Breast epithelium (tissue), 3 donors: ENCODE data around the gene SLC16A5.

ENCODE experiments used
- POLR2A ChIP-seq: fragments of 450-650 bp; IDR thresholded peaks from one replicate; pipeline ENCODE4 v1.6.1; 2016; ENCODE audit warnings: antibody characterized with exemption, mild to moderate bottlenecking, moderate library complexity
- TF ChIP-seq, protein P1 (sequence below), 3 donors: fragments of 450-650 bp; IDR thresholded peaks; one replicate each; pipeline ENCODE4 v1.5.1; 2016 to 2017; ENCODE audit warnings: antibody characterized with exemption in 3 of 3, mild to moderate bottlenecking in 3 of 3, moderate library complexity in 3 of 3

DNA sequence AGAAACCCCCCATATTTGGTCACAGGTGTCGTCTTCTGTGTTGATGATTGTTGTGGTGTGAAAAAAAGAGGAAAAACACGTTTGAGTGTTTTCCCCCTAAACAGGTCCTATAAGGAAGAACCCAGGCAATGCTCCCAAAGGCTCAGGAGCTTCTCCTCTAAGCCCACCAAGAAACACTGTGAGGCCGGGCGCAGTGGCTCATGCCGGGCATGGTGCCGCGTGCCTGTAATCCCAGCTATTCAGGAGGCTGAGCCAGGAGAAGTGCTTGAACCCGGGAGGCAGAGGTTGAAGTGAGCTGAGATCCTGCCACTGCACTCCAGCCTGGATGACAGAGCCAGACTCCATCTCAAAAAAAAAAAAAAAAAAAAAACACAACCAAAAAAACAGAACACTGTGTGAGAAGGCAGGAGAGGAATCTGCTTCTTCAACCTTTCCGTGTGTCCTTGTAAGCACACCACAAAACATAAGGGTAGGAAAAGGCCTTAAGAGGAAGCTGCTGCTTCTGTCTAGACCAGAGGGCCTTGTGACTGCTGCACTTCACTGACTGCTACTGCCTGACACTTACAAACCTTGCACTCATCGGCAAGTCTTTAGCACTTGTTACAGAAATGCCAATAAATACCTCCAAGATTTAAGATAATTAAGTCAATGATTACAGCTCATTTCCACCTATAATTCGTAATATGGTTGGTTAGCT, 57.2 kb downstream of the SLC16A5 start:
- TF ChIP-seq, protein P1, sequence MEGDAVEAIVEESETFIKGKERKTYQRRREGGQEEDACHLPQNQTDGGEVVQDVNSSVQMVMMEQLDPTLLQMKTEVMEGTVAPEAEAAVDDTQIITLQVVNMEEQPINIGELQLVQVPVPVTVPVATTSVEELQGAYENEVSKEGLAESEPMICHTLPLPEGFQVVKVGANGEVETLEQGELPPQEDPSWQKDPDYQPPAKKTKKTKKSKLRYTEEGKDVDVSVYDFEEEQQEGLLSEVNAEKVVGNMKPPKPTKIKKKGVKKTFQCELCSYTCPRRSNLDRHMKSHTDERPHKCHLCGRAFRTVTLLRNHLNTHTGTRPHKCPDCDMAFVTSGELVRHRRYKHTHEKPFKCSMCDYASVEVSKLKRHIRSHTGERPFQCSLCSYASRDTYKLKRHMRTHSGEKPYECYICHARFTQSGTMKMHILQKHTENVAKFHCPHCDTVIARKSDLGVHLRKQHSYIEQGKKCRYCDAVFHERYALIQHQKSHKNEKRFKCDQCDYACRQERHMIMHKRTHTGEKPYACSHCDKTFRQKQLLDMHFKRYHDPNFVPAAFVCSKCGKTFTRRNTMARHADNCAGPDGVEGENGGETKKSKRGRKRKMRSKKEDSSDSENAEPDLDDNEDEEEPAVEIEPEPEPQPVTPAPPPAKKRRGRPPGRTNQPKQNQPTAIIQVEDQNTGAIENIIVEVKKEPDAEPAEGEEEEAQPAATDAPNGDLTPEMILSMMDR (IDR thresholded peaks at IDR 0.05), result no peak
- no peak for TF ChIP-seq POLR2A
